ENCODE data around the gene CLDN7. TPM values are rescaled to one million over a fixed set of nuclear protein-coding genes. Genes with fewer than 3 reads are reported as not detected.

Gene CLDN7
- total RNA-seq, 2 donors from 2014 or later = 1.9 to 3.1 TPM

DNA sequence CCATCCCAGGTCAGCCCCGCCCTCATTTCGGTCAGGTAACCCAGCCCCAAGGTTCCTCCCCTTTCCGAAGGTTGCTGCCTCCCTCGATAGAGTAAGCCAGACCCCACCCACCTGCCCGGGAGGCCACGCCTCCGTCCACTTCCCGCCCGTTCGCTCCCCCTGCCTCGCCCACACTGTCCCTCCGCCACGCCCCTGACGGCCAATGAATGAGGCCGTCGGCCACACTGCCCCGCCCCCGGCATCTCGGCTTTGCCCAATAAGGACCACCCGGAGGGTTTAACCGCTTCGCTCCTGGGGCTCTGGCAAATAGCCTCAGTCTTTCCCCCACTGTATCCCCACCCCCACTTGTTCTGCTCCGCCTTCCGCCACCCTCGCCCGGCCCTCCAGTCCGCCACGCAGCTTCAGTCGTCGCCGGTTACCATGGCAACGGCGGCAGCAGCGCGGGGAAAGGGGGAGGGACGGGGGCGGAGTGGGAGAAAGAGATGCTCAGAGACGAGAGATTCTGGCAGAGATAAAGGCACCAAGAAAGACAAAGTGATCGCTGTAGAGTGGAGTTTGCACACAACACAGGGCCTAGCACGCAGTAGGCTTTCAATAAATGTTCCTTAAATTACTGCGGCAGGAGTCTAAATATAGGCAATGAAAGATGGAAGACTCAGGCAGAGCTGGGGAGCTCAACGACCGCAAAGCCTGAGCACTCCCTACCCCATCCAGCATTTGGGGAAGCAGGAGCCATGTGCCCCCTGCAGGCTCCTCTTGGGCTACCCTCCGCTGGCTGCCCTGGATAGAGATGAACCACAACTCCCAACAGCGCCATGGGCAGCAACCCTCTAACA, 47.8 kb downstream of the CLDN7 start:
- Mint-ChIP-seq H3K27me3 (ENCODE audit: low read depth) (no peaks in the 10 kb centered on the region), H3K27ac (peak overlapping the region; percentile 68), H3K4me1 (ENCODE audit: low read depth) (peaks cover 65% of the 10 kb centered on the region), H3K36me3 (ENCODE audit: insufficient read depth in 2 of 2) (no peaks in the 10 kb centered on the region), H3K9me3 (no peaks in the 10 kb centered on the region), H3K4me3 (peak overlapping the region; percentile 88 to 92)
- DNase-seq (peak; percentile 100), ATAC-seq (replicated peaks in 1 of 2) (peak; percentile 88)

DNA sequence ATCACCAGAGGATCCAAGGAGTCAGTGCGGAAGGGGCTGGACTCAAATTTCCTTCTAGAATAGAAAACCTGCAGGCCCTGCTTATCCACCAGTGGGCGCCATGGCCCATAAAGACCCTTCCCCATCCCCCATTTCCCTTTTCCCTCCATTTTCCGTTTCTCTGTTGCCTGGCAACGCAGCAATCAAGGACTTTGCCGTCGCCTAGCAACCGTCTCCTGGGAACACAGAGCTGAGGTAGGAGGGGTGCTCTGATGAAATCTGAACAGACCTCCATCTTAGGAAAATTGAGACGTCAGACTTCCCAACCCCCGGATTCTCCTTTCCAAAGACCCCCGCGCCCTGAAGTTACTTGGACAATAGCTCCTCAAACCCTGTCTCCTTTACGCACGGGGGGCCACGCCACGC, 48.4 kb downstream of the CLDN7 start:
- peak; percentile 0 for ATAC-seq (replicated peaks in 1 of 2)

DNA sequence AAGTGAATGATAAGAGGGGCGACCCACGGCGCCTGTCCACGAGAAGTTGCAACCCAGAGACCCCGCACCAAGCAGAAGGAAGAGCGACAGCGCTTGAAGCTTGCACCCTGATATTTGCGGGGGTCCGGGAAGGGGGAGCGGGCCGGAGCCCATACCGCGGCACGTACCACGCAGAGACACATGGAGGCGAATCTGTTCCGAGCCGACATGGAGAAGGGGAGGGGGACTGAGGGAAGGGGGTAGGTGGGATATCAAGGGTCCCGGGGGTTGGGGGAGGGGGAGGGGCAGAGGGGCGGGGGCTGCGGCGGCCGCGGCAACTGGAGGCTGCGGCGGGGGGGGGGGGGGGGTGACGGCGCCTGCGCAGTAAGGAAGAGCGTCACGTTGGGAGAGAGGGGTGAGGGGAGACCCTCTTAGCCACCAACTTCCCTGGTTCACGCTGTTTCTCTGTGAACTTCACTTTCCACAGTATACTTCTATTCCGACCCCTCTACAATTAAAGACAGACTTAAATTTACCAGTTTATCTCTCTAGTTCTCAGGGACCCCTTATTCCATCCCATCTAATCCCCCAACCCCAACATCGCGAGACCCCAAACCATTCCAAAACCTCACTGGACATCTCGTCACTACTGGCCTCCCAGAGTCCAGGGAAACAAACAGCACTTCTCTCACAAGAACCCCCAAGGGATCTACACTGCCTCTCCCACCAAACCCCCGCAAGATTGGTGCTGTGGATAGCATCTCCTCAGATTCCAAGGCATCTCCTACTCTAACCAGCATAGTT, 50.6 kb downstream of the CLDN7 start:
- no peak overlapping the region for H3K27ac Mint-ChIP-seq
- H3K27me3 Mint-ChIP-seq (ENCODE audit: low read depth) = no peaks in the 10 kb centered on the region
- H3K9me3 Mint-ChIP-seq = no peaks in the 10 kb centered on the region
- no peak overlapping the region for H3K4me3 Mint-ChIP-seq
- ATAC-seq (replicated peaks in 1 of 2) = no peak
- no peak for DNase-seq
- H3K36me3 Mint-ChIP-seq (ENCODE audit: insufficient read depth in 2 of 2) = no peaks in the 10 kb centered on the region
- H3K4me1 Mint-ChIP-seq (ENCODE audit: low read depth) = peaks cover 48% of the 10 kb centered on the region

More for the DNA sequence above, 48.4 kb downstream of the CLDN7 start:
- DNase-seq = peak in 1 of 2 donors; percentile 66
- no peaks in the 10 kb centered on the region for H3K36me3 Mint-ChIP-seq (ENCODE audit: insufficient read depth in 2 of 2)
- peaks cover 59% of the 10 kb centered on the region for H3K4me1 Mint-ChIP-seq (ENCODE audit: low read depth)
- peak overlapping the region; percentile 68 for H3K27ac Mint-ChIP-seq
- H3K27me3 Mint-ChIP-seq (ENCODE audit: low read depth) = no peaks in the 10 kb centered on the region
- H3K9me3 Mint-ChIP-seq = no peaks in the 10 kb centered on the region
- H3K4me3 Mint-ChIP-seq = peak overlapping the region; percentile 88 to 92

Other genes starting within 250 kb of the CLDN7 start
- 100 to 1,000 TPM; 127 to 160 TPM for gene RNASEK, start 249.9 kb downstream of the CLDN7 start, total RNA-seq
- 1 to 10 TPM; 1.4 to 2.0 TPM for gene BCL6B, start 239.4 kb downstream of the CLDN7 start, total RNA-seq
- 1 to 10 TPM; 5.3 to 5.5 TPM for gene SLC16A13, start 226.5 kb downstream of the CLDN7 start, total RNA-seq
- 1 to 10 TPM; 2.0 to 2.9 TPM for gene SLC16A11, start 218.4 kb downstream of the CLDN7 start, total RNA-seq
- gene CLEC10A, start 182.2 kb downstream of the CLDN7 start, total RNA-seq = not detected
- not detected for gene ASGR2, start 147.7 kb downstream of the CLDN7 start, total RNA-seq
- 1 to 10 TPM; 1.5 to 2.1 TPM for gene ASGR1, start 83.1 kb downstream of the CLDN7 start, total RNA-seq
- 10 to 100 TPM; 16.2 to 16.7 TPM for gene DLG4, start 42.6 kb downstream of the CLDN7 start, total RNA-seq
- gene ACADVL, start 42.5 kb downstream of the CLDN7 start, total RNA-seq = 100 to 1,000 TPM; 335 to 386 TPM
- gene DVL2, start 28.0 kb downstream of the CLDN7 start, total RNA-seq = 10 to 100 TPM; 49.5 to 54.8 TPM
- gene PHF23, start 23.0 kb downstream of the CLDN7 start, total RNA-seq = 10 to 100 TPM; 28.9 to 32.2 TPM
- 100 to 1,000 TPM; 244 to 246 TPM for gene GABARAP, start 20.0 kb downstream of the CLDN7 start, total RNA-seq
- 100 to 1,000 TPM; 184 to 186 TPM for gene CTDNEP1, start 10.7 kb downstream of the CLDN7 start, total RNA-seq
- gene ELP5, start 10.3 kb downstream of the CLDN7 start, total RNA-seq = 10 to 100 TPM; 62.1 to 89.5 TPM
- gene SLC2A4, start 19.2 kb upstream of the CLDN7 start, total RNA-seq = under 1 TPM; 0.07 to 0.17 TPM
- gene YBX2, start 32.2 kb upstream of the CLDN7 start, total RNA-seq = 1 to 10 TPM; 3.6 to 9.5 TPM
- 100 to 1,000 TPM; 547 to 594 TPM for gene EIF5A, start 45.1 kb upstream of the CLDN7 start, total RNA-seq
- 10 to 100 TPM; 50.5 to 50.7 TPM for gene GPS2, start 52.9 kb upstream of the CLDN7 start, total RNA-seq
- gene NEURL4, start 66.9 kb upstream of the CLDN7 start, total RNA-seq = 10 to 100 TPM; 35.7 to 37.6 TPM
- 100 to 1,000 TPM; 690 to 708 TPM for gene ACAP1, start 74.1 kb upstream of the CLDN7 start, total RNA-seq
- 1 to 10 TPM; 4.9 to 5.5 TPM for gene KCTD11, start 89.7 kb upstream of the CLDN7 start, total RNA-seq
- gene TMEM95, start 92.7 kb upstream of the CLDN7 start, total RNA-seq = under 1 TPM in 1 of 2 donors, not detected in 1; 0.34 TPM
- 1 to 10 TPM; 5.5 to 6.5 TPM for gene TNK1, start 118.6 kb upstream of the CLDN7 start, total RNA-seq
- gene PLSCR3, start 132.0 kb upstream of the CLDN7 start, total RNA-seq = 10 to 100 TPM; 60.5 to 62.6 TPM
- gene TMEM256, start 141.6 kb upstream of the CLDN7 start, total RNA-seq = 10 to 100 TPM; 64.8 to 88.2 TPM
- gene NLGN2, start 145.4 kb upstream of the CLDN7 start, total RNA-seq = 10 to 100 TPM; 17.4 to 19.8 TPM
- gene SPEM1, start 157.8 kb upstream of the CLDN7 start, total RNA-seq = under 1 TPM; 0.58 to 0.67 TPM
- not detected for gene SPEM2, start 163.1 kb upstream of the CLDN7 start, total RNA-seq
- gene SPEM3, start 166.4 kb upstream of the CLDN7 start, total RNA-seq = not detected
- 10 to 100 TPM; 11.3 to 11.7 TPM for gene TMEM102, start 173.0 kb upstream of the CLDN7 start, total RNA-seq
- gene FGF11, start 177.0 kb upstream of the CLDN7 start, total RNA-seq = 1 to 10 TPM; 4.9 to 5.3 TPM
- 10 to 100 TPM; 25.5 to 26.8 TPM for gene CHRNB1, start 182.6 kb upstream of the CLDN7 start, total RNA-seq
- gene ZBTB4, start 217.2 kb upstream of the CLDN7 start, total RNA-seq = 10 to 100 TPM; 28.5 to 29.0 TPM
- gene SLC35G6, start 219.0 kb upstream of the CLDN7 start, total RNA-seq = under 1 TPM in 1 of 2 donors, not detected in 1; 0.25 TPM
- 100 to 1,000 TPM; 211 to 249 TPM for gene POLR2A, start 221.9 kb upstream of the CLDN7 start, total RNA-seq